Measurements from ENCODE around the gene FOXO3. TPM values are rescaled to one million over a fixed set of nuclear protein-coding genes. Genes with fewer than 3 reads are reported as not detected.

FOXO3 gene
- total and polyA plus RNA-seq, 7 donors, result 13.8 to 84.7 (median 66.4) TPM

- H3K4me1 ChIP-seq, result peaks cover 0 to 46% (median 40%) of the 10 kb centered on the region in 4 donors
- intact Hi-C loops (cut with DNase I), result no loop called here
- no peak overlapping the region for H3K27ac ChIP-seq
- no peak for DNase-seq
- no peaks in the 10 kb centered on the region for H3K36me3 ChIP-seq
- no peak overlapping the region for H3K4me3 ChIP-seq
- no peaks in the 10 kb centered on the region for H3K27me3 ChIP-seq
- 97 to 98% methylated on average over 1 of the region's 1 CpG for WGBS, 2 donors
- no peak for TF ChIP-seq CTCF (IDR thresholded peaks at IDR 0.05)
- TF ChIP-seq POLR2AphosphoS5 (IDR thresholded peaks at IDR 0.05), result no peak
- TF ChIP-seq EP300 (IDR thresholded peaks at IDR 0.05), result no peak
- H3K9me3 ChIP-seq, result no peaks in the 10 kb centered on the region
These were observed 77.2 kb downstream of the FOXO3 start for GRCh38 chr6:108637963-108638362.

GRCh38 chr6:108638993-108639392 is 78.3 kb downstream of the FOXO3 start:
- Histone ChIP-seq H3K4me1 (peaks cover 0 to 45% (median 38%) of the 10 kb centered on the region in 4 donors), H3K9me3 (no peaks in the 10 kb centered on the region), H3K27me3 (no peaks in the 10 kb centered on the region), H3K36me3 (no peaks in the 10 kb centered on the region), H3K27ac (no peak overlapping the region), H3K4me3 (no peak overlapping the region)
- TF ChIP-seq CTCF (IDR thresholded peaks at IDR 0.05) (no peak), POLR2A (IDR thresholded peaks at IDR 0.05) (no peak), POLR2AphosphoS5 (IDR thresholded peaks at IDR 0.05) (no peak), EP300 (IDR thresholded peaks at IDR 0.05) (no peak)
- DNase-seq, result no peak
- WGBS, 2 donors, result 71 to 89% methylated on average over 2 of the region's 2 CpGs
- intact Hi-C loops (cut with DNase I), result no loop called here

- no peaks in the 10 kb centered on the region for H3K27me3 ChIP-seq
- 75 to 84% methylated on average over 2 of the region's 2 CpGs for WGBS, 2 donors
- H3K9me3 ChIP-seq, result no peaks in the 10 kb centered on the region
- H3K4me3 ChIP-seq, result no peak overlapping the region
- DNase-seq, result no peak
- TF ChIP-seq POLR2A (IDR thresholded peaks at IDR 0.05), result no peak
- no peak for TF ChIP-seq CTCF (IDR thresholded peaks at IDR 0.05)
- peaks cover 0 to 50% (median 40%) of the 10 kb centered on the region in 4 donors for H3K4me1 ChIP-seq
- no peaks in the 10 kb centered on the region for H3K36me3 ChIP-seq
- intact Hi-C loops (cut with DNase I), result no loop called here
- H3K27ac ChIP-seq, result no peak overlapping the region
These were observed 79.4 kb downstream of the FOXO3 start for GRCh38 chr6:108640104-108640503.

GRCh38 chr6:108643184-108643583 is 82.5 kb downstream of the FOXO3 start:
- Histone ChIP-seq H3K4me1 (peaks cover 0 to 44% (median 30%) of the 10 kb centered on the region in 4 donors), H3K36me3 (no peaks in the 10 kb centered on the region), H3K9me3 (no peaks in the 10 kb centered on the region), H3K27me3 (no peaks in the 10 kb centered on the region), H3K4me3 (no peak overlapping the region), H3K27ac (no peak overlapping the region)
- no peak for DNase-seq
- intact Hi-C loops (cut with DNase I), result no loop called here
- TF ChIP-seq POLR2AphosphoS5 (IDR thresholded peaks at IDR 0.05) (no peak), POLR2A (IDR thresholded peaks at IDR 0.05) (no peak), CTCF (IDR thresholded peaks at IDR 0.05) (no peak), EP300 (IDR thresholded peaks at IDR 0.05) (no peak)
- 89 to 95% methylated on average over 1 of the region's 1 CpG for WGBS, 2 donors

- no peaks in the 10 kb centered on the region for H3K36me3 ChIP-seq
- TF ChIP-seq EP300 (IDR thresholded peaks at IDR 0.05), result no peak
- no peak for TF ChIP-seq POLR2AphosphoS5 (IDR thresholded peaks at IDR 0.05)
- no peak for TF ChIP-seq POLR2A (IDR thresholded peaks at IDR 0.05)
- TF ChIP-seq CTCF (IDR thresholded peaks at IDR 0.05), result no peak
- no peak for DNase-seq
- no peaks in the 10 kb centered on the region for H3K9me3 ChIP-seq
- H3K4me1 ChIP-seq, result peaks cover 0 to 44% (median 31%) of the 10 kb centered on the region in 4 donors
- H3K27me3 ChIP-seq, result no peaks in the 10 kb centered on the region
- no peak overlapping the region for H3K4me3 ChIP-seq
- H3K27ac ChIP-seq, result no peak overlapping the region
- intact Hi-C loops (cut with DNase I), result no loop called here
- WGBS, 2 donors, result 88 to 90% methylated on average over 4 of the region's 4 CpGs
These were observed 83.5 kb downstream of the FOXO3 start for GRCh38 chr6:108644252-108644651.
